ENCODE data around the gene TAX1BP3.

TAX1BP3 gene

DNA sequence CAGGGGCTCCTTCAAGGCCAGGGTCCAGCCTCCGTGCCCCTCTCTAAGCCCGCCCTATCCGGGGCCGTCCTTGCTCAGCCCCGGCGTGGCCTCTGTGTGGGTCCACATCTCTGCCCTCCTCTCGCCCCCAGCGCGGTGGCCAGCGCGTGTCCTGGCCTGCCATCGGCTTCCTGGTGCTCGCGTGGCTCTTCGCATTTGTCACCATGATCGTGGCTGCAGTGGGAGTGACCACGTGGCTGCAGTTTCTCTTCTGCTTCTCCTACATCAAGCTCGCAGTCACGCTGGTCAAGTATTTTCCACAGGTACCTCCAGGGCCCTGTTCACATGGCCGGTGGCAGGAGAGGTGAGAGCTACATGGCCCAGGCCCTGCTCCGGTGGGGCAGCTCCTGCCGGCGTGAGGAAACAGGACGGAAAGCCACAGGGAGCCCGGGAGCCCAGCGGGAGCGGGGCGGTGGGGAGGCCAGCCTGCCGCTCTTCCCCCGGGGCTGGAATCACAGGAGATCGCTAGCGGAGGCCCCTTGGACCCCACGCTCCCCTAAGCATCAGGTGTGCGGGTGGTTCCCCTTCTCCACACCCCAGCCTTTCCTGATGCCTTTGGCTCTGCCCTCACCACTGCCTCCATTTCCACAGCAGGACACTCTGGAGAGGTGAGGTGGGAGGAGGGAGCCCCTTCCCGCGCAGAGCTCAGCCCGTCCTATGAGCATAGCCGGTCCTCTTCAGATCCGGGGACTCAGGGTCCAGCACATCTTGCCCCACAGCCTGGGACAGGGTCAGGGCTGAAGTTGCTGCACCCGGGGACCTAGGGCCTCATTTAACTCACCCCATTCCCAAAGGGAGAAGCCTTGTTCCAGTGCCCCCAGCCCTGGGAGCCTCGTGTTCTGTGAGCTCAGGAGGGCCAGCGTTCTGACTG lies 10.2 kb downstream of the TAX1BP3 start:
- DNase-seq = no peak

DNA sequence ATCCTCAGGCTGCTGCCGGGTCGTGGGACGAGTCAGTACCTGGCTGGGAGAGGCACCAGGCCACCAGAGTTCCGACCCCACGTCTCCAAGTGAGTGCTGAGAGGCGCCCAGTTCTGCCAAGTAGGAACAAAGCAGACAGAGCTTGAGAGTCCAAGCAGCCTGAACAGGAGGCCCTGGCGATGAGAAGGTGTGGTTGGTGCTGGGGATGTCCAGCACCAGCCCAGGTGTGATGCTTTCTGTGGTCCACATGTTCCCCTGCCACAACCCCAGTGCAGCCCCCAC lies 10.8 kb downstream of the TAX1BP3 start:
- DNase-seq = no peak

DNA sequence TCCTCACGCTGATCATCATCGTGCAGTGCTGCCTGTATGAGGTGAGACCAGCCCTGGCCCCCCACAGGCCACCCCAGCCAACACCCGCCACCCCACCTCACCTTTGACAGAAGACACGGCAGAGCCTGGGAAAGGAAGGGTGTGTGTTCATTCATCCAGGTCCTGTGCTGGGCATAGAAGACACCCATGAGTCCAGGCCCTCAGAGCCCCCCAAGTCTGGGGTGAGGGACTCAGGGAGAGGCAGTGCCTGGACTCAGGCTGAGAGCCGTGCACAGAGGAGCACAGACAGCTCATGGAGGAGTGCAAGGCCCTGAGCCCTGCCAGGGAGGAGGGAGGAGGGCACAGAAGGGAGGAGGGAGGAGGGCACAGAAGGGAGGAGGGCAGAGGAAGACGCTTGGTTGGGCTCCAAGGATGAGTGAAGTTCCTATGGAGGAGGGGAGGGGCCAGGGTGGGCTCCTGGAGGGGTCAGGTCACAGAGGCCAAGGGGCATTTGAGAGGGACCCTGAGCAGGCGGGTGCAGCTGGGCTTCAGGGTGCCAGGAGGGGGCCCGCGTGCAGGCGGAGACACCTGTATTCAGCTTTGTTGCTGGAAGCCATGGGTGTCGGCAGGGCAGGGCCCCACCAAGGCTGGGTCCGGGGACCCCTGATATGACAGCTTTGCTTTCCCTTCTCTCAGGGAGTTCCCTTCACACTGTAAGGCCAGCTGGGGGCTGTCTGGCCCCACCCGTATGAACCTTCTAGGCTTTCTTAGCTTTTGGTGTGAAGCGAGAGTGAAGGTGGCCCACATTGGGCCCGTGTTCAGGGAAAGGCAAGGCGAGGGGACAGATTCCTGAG lies 11.4 kb downstream of the TAX1BP3 start:
- DNase-seq = no peak

DNA sequence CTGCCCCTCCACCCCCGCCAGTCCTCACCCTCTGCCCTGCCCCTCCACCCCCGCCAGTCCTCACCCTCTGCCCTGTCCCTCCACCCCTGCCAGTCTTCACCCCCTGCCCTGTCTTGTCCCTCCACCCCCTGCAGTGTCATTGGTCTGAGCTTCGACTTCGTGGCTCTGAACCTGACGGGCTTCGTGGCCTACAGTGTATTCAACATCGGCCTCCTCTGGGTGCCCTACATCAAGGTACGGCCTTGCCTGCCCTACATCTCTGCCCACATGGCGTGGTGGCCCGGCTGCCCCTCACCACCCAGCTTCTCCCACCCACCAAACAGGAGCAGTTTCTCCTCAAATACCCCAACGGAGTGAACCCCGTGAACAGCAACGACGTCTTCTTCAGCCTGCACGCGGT lies 12.0 kb downstream of the TAX1BP3 start:
- DNase-seq = no peak

DNA sequence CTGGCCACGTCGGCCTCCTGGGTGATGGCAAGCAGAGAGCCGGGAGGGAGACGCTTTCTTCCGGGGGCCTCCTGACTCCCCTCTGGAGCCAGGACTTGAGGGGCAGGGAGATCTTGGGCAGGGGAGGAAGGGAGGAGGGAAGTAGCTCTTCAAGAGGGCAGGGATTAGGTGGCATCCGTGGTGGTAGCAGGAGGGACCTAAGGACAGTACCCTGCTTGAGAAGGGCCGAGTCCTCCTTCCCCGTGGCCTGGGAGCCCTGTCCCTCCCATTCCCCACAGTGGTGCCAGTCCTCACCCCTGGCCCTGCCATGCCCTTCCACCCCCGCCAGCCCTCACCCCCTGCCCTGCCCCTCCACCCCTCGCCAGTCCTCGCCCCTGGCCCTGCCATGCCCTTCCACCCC lies 12.6 kb downstream of the TAX1BP3 start:
- DNase-seq = no peak

DNA sequence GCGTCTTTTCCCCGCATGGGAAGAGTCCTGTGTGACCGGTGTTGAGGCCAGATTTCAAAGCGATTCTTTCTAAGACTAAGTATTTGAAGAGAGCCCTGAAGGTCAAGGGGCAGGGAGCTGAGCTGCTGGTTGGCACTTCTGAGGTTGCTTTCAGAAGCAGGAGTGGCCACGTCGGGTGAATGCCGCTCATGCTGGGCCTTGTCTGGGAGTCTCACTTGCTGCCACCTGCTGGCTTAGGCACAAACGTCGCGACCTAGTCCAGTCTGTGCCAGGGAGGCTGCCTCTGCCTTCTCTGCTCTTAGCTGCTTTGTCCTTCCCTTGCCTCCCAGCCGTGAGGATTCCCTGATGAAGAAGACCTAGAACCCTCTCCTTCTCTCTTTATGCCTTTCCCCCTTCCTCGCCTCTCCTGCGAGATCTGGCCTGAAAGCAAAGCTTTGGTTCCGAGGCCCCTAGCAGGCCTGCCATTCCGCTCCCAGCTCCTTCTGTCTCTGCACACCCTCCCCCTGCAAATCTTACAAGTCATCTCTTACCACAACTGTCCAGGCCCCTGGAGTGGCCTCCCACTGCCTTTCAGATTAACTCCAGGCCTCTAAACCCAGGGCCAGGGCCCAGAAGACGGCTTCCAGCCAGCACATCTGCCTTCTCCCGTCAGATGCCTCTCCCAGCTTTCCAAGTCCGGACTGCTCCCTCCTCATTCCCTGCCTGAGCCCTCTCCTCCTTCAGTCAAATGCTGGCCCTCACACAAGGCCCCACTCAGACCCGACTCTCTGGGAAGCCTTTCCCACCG lies 20.4 kb downstream of the TAX1BP3 start:
- no peak for DNase-seq

DNA sequence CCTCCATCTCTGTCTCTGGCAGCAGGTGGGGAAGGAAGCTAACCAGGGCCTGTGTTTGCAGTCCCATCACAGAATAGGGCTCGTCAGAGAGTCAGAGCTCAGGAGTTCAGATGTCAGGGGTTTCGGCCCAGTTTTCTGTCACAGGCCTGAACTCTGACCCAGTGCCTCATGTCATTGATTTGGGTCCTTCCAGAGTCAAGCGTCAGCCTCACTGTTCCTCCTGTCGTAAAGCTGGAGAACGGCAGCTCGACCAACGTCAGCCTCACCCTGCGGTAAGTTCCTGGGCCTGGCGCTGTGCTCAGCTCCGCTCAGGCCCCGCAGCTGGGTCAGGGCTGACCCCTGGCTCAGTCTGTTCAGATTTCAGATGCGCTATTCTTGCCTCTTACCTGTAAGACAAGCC lies 21.1 kb downstream of the TAX1BP3 start:
- DNase-seq = no peak

DNA sequence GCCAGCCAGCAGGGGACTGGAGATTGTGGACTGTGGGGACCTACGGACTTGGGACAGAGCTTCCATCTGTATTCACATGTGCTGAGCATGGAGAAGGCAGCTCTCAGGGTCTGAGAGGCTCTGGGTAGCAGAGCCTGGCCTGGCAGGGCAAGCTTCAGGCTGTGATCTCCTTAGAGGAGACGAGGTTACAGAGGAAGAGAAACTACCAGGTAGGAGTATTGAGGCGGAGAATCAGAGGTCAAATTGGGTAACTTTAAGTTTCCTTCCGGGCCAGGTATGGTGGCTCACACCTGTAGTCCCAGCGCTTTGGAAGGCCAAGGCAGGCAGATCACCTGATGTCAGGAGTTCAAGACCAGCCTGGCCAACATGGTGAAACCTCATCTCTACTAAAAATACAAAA lies 23.1 kb downstream of the TAX1BP3 start:
- no peak for DNase-seq

DNA sequence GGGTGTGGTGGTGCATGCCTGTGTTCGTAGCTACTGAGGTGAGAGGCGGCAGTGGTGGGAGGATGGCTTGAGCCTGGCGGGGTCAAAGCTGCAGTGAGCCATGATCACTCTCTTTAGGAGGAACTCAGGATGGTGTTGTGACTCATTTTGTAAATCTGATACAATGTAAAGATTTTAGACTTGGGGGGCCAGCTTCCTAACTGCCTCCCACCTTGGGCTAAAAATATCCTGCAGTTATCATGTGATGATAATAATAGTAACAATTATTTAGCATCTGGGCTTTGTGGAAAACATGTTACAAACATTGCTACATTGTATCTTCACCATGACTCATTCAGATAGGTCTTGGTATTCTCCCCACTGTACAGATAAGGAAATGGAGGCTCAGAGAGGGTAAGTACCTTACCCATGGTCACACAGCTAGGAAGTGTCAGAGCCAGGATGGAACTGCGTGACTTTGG lies 24.5 kb downstream of the TAX1BP3 start:
- no peak for DNase-seq

DNA sequence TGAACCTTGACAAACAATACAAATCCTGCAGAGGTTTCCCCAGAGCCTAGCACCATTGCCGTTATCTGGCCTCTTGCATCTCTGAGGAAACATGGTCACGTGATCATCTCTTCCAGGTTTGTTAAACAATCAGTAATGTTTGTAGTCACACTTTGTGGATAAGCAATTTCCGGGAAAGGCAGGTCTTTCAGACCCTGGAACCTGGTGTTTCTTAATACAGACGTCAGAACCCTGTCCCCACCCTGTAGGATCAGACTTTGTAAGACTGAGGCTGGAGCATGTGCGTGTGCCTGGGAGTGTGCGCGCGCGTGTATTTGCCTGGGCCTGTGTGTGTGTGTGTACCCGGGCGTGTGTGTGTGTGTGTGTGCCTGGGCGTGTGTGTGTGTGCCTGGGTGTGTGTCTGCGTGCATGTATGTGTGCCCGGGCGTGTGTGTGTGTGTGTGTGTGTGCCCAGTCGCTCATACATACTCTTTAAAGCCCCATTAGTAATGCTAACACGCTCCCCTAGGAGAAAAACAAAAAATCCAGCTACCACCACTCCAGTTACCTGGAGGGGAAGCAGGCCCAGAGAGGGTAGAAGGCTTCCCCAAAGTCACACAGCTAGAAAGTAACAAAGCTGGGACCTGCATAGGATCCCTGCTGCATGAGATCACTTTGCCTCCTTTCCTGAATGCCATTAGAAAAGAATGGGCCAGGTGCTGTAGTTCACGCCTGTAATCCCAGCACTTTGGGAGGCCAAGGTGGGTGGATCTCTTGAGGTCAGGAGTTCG lies 26.5 kb downstream of the TAX1BP3 start:
- DNase-seq = no peak

DNA sequence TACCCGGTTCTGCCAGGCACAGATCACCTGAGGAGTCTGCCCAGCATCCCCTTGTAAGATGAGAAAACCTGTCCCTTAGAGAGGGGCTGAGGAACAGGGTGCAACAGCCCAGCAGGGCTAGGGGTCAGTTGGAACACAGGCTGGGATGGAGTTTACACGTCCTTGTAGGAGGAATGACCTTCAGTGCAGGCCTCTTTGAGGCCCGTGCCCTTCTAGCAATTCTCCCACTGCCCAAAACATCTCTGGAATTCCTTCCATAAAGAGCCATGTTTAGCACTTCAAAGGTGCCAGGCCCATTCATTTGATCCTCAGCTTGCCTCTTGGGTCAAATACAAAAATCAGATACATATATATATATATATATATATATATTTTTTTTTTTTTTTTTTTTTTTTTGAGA lies 27.4 kb downstream of the TAX1BP3 start:
- no peak for DNase-seq

DNA sequence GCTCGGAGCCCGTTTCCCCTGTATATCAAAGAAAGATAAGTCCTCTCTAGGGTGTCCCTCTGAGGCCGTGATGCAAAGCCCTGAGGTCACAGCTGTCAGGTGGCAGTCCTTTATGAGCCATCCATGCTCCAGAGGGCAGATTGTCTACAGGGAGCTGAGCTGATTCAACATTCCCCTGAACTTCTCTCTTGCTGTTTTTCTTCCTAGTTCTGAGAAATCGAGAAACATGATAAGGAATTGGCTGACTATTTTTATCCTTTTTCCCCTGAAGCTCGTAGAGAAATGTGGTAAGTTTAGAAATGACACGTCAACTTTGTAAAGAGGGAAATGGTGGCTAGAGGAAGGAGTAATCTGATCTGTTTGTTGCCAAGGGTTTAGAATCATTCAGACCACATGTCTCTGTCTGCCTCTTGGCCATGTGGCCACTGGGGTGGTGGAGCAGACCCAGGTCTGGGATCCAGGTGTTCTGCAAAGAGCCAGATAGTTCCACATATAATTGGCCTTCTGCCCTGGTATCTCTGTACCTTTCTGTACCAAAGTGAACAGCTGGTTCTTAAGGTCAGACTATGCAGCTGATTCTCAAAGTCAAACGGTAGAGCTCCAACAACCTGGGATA lies 28.3 kb downstream of the TAX1BP3 start:
- DNase-seq = no peak

DNA sequence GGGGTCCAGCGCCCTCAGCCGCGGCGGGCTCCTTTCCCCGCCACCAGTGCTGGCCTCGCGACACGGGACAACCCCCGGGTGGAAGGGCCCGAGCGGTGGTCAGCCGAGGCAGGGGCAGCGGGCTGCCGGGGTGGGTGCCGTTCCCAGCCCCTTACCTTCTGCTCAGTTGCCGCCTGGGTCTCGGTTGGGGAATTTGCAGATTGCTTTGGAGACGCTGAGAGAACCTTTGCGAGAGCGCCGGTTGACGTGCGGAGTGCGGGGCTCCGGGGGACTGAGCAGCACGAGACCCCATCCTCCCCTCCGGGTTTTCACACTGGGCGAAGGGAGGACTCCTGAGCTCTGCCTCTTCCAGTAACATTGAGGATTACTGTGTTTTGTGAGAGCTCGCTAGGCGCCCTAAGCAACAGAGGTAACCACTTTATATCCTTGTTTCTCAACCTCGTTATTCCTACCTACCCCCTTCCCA lies 31.4 kb downstream of the TAX1BP3 start:
- no peak for DNase-seq

DNA sequence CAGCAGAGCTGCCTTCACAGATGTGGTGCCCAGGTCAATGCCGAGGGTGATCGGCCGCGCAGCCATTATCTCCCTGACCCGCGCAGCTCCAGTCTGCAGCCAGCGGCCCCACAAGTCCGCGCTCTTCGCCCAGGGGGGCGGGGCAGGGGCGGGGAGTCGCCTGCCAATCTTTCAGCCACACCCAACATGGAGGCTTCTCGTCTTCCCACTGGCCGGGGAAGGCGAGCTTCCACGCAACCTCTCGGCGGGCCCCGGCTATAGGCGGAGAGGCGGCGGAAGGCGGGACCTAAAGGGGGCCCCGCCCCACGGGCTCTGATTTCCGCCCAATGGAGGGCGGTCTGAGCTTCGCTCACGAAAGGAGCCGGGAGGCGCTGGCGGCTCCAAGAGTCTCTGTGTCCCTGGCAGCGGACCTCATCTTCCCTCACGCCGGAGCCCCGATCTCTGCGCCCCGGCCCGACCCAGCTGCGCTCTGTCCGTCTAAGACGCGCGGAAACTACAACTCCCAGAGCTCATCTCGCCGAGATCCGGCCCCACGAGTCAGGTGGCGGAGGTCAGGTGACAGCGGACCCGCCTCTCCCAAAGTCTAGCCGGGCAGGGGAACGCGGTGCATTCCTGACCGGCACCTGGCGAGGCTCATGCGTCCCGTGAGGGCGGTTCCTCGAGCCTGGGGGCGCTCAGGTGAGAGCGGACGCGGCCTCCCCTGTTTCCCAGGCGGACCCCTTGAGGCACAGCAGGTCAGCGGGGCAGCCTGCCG lies 32.0 kb downstream of the TAX1BP3 start, which contains the start of the genes CTNS and SHPK:
CTNS (plus strand) TSS at position 607 of the 754 bp plus-strand sequence. CDS start 3,447 bp downstream, outside the sequence.
SHPK (minus strand) TSS at position 97 of the 754 bp plus-strand sequence; CDS start at position 66, 31 bp downstream.
- DNase-seq = peak; percentile 96 to 97

DNA sequence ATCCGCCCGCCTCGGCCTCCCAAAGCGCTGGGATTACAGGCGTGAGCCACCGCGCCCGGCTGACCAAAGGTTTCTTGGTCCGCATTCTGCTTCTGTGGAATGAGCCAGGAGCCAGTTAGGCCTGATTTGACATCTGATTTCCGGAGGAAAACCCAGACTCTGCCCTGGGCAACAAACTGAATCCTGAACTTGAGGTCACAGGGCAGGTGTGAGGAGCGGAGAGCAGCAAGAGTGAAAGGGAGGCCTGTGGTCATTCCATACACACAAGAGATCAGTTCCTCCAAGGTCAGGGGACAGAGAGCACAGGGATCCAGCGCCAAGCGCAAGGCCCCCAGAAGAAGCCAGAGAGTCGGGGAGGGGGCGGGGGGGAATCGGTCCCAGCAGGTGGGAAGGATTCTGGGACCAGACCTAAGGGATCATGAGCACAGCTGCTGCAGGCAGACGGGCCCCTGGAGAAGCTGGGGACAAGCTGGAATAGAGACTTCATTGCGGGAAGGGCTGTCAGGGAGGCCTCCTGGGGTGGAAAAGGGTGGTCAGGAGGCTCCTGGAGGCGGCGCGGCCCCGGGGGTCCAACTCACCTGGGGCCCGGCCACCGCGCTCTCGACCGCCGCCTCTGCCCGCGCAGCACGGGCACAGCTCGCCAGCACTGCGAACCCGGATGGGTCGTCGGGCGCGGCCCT lies 32.8 kb downstream of the TAX1BP3 start:
- no peak for DNase-seq

DNA sequence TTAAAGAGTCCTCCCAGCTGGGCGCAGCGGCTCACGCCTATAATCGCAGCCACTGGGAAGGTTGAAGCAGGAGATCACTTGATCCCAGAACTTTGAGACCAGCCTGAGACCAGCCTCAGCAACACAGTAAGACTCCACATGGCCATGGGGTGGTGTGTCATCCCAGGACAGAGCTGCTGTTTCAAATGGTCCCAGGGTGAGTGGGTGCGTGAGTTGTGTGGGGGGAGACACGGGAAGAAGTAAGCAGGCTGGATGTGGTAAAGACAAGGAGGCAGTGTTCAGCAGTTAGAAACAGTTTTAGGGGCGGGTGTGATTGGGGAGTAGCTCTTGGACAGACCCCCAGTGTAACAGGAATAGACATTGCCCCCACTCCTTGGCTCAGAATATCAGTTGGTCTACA lies 36.1 kb downstream of the TAX1BP3 start:
- DNase-seq = no peak

DNA sequence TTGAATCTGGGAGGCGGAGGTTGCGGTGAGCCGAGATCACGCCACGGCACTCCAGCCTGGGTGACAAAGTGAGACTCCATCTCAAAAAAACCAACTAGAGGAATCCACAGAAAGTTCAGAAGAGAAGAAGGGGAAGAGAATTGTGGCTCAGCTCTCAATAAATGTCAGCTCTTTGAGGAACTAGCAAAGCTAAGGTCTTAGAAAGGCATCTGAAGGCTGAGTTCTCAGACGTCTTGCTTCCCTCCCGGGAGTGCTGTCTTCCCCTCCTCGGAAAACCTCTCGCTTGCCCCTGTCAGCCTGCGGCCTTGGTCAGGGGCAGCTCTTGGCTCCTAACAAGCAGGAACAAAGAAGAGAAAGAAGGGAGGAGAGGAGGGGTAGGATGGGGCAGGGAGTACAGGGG lies 37.6 kb downstream of the TAX1BP3 start:
- DNase-seq = no peak

DNA sequence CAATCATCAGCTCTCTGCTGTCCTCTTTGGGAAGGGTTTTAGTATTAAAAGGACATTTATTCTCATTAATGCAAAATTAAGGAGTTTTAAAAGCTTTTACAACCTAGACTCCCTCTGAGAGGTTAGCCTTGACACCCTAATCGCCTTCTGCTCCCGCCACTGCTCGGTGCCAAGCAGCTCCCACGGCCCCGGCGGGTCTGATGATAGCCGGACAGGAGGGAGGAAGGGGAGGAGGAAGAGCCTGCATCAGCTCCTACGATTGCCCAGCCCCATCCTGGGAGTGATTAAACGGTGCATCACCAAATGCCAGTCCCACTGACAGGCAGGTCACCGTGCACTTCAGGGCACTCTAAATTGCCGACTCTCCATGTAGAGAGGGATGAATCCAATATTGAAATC lies 40.6 kb downstream of the TAX1BP3 start:
- no peak for DNase-seq

DNA sequence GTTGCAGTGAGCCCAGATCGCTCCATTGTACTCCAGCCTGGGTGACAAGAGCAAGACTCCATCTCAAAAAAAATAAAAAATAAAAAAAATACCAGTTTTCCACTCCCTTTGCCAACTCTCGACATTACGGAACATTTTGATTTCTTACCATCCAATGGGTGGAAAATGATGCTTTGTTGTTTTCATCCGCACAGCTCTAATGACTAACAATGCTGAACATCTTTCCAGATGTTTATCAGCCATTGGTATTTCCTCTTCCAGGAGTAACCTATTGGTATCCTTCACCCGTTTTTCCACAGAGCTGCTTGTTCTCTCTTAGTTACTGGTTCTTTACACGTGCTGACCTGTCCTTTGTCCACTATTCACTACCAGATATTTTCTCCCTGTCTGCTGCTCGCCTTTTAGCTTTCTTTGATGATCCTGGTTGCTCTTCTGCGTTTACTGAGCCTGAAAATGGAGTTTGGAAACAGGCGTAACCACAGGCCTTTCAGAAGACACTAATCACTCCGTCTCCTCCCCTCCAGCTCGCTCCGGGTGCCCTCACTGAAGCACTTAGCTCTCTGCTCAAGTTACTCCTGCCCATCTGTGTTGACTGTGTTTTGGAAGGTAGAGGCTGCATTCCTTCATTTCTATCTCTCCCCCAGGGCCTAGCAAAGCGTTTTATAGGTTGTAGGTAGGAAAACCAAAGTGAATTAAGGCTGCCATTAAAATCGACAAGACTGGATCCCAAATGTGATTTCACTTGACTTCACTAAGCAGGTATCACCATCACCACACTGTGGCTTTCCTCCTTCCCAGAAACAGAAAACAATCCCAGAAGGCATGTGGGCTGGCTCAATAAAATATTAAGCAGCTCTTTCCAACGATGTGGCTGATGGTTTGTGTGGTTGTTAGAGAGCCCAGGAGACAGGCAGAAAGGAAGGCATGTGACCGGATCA lies 41.3 kb downstream of the TAX1BP3 start:
- DNase-seq = no peak
